ENCODE results near the gene CACNG3. TPM values are rescaled to one million over a fixed set of nuclear protein-coding genes. Genes with fewer than 3 reads are reported as not detected.

Gene CACNG3
- total and polyA plus RNA-seq, 2 of the 4 experiments (the other 2 are of a cell fraction): not detected

DNA sequence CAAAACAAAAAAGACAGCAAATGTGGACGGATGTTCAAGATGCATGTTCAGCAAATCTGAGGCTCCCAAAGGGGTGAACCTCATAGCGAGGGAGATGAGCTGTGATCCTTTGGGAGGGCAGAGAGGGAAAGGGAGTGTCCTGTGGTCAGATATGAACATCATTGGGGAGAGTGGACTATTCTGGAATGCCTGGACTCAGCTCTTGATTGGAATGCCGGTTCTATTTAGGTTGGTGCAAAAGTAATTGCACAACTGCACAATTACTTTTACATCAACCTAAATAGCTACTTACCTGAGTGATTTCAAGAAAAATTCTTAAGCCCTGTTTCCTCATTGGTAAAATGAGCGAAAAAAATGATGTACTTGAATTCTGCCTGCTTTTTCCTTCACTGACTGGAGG lies 89.6 kb downstream of the CACNG3 start:
- Histone ChIP-seq H3K4ac (ENCODE audit: low read depth, low read length) (no peak overlapping the region), H3K9me1 (ENCODE audit: insufficient read depth, low read length) (no peaks in the 10 kb centered on the region), H2AK5ac (ENCODE audit: low read depth, low read length) (no peak overlapping the region), H3K23ac (ENCODE audit: low read depth, low read length) (no peak overlapping the region), H3K18ac (ENCODE audit: low read depth, low read length) (no peak overlapping the region), H3K14ac (replicated peaks; ENCODE audit: low read depth, low read length) (no peak overlapping the region), H4K91ac (ENCODE audit: insufficient read depth, low read depth, low read length) (no peak overlapping the region), H3K27ac (ENCODE audit: insufficient read depth, low read length) (no peak overlapping the region), H4K8ac (ENCODE audit: low read depth in 2 of 2, low read length in 2 of 2) (no peak overlapping the region), H3K4me2 (ENCODE audit: low read depth, low read length) (no peak overlapping the region), H2AK9ac (replicated peaks; ENCODE audit: low read depth, low read length, poor library complexity) (no peak overlapping the region), H4K5ac (ENCODE audit: low read depth, low read length) (no peak overlapping the region), H3K27me3 (ENCODE audit: control insufficient read depth, insufficient read depth, low read length) (no peaks in the 10 kb centered on the region), H2BK15ac (ENCODE audit: low read depth, low read length) (no peak overlapping the region), H3K36me3 (ENCODE audit: control insufficient read depth, insufficient read depth, low read length) (no peaks in the 10 kb centered on the region), H3K79me1 (ENCODE audit: low read depth in 1 of 2, low read length in 2 of 2) (no peaks in the 10 kb centered on the region), H4K20me1 (ENCODE audit: insufficient read depth, low read length) (no peaks in the 10 kb centered on the region), H2AFZ (replicated peaks; ENCODE audit: low read length, poor library complexity) (no peak overlapping the region), H2BK120ac (ENCODE audit: low read depth, low read length) (no peak overlapping the region), H3K4me1 (ENCODE audit: control insufficient read depth, insufficient read depth, low read length) (no peaks in the 10 kb centered on the region), H3K4me3 (ENCODE audit: insufficient read depth, low read depth, low read length) (no peak overlapping the region), H3K56ac (ENCODE audit: extremely low read depth, insufficient read depth, low read length) (no peak overlapping the region), H2BK5ac (ENCODE audit: low read depth, low read length, poor library complexity, severe bottlenecking) (no peak overlapping the region), H2BK20ac (ENCODE audit: low read depth, low read length) (no peak overlapping the region), H3K9me3 (ENCODE audit: control insufficient read depth, insufficient read depth, low read length) (no peaks in the 10 kb centered on the region), H3K9ac (ENCODE audit: low read depth, low read length) (no peak overlapping the region)
- ATAC-seq (ENCODE audit: low read depth): no peak
- ChIA-PET POLR2A (ENCODE audit: unreplicated experiment) (no interaction called here), CTCF (interaction anchor here (0.6 kb wide), 1 partner anchor 34 kb away, joined by 3 read pairs; no protein-coding TSS in a partner anchor)
- TF ChIP-seq ELK1 (IDR thresholded peaks at IDR 0.05; ENCODE audit: borderline replicate concordance, low read depth, low read length) (no peak), BHLHE40 (IDR thresholded peaks at IDR 0.05; ENCODE audit: low read depth, low read length) (no peak), MXI1 (IDR thresholded peaks at IDR 0.05; ENCODE audit: borderline replicate concordance, low read depth, low read length) (no peak), FOS (IDR thresholded peaks at IDR 0.05; ENCODE audit: low read depth, low read length) (no peak), CEBPB (IDR thresholded peaks at IDR 0.05; ENCODE audit: low read depth, low read length) (no peak), MAZ (IDR thresholded peaks at IDR 0.05; ENCODE audit: borderline replicate concordance, low read depth, low read length) (no peak), RAD21 (IDR thresholded peaks at IDR 0.05; ENCODE audit: low read length) (no peak), NFE2L2 (IDR thresholded peaks at IDR 0.05; ENCODE audit: low read depth, low read length) (no peak), MAFK (IDR thresholded peaks at IDR 0.05; ENCODE audit: low read depth, low read length) (no peak), RCOR1 (IDR thresholded peaks at IDR 0.05; ENCODE audit: insufficient replicate concordance, low read length) (no peak), CTCF (conservative IDR thresholded peaks at IDR 0.05; ENCODE audit: low read depth, low read length) (no peak), POLR2A (IDR thresholded peaks at IDR 0.05; ENCODE audit: low read depth, low read length) (no peak), CHD1 (IDR thresholded peaks at IDR 0.05; ENCODE audit: low read depth, low read length) (no peak), RFX5 (IDR thresholded peaks at IDR 0.05; ENCODE audit: low read depth, low read length) (no peak), SMC3 (IDR thresholded peaks at IDR 0.05; ENCODE audit: low read depth, low read length) (no peak)
- TF ChIP-seq, protein P1, sequence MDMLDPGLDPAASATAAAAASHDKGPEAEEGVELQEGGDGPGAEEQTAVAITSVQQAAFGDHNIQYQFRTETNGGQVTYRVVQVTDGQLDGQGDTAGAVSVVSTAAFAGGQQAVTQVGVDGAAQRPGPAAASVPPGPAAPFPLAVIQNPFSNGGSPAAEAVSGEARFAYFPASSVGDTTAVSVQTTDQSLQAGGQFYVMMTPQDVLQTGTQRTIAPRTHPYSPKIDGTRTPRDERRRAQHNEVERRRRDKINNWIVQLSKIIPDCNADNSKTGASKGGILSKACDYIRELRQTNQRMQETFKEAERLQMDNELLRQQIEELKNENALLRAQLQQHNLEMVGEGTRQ (IDR thresholded peaks at IDR 0.05; ENCODE audit: low read depth, low read length): no peak
- WGBS, 2 experiments (ENCODE audit: extremely low coverage in 2 of 2, insufficient read length in 1 of 2): 80% methylated on average over 1 of the region's 4 CpGs; no CpG with 5 or more reads in 1 of the 2 experiments
- no peak for DNase-seq
- dilution Hi-C loops (cut with HindIII; ENCODE audit: low sequenced_read_pairs, unreplicated experiment): no loop called here
- in situ Hi-C loops (cut with MboI; ENCODE audit: low sequenced_read_pairs): no loop called here
- intact Hi-C loops (cut with micrococcal nuclease): no loop called here
- no TSS peak for BruUV-seq (replicated peaks)
